IPS-NIHi7 (cell line): Measurements from ENCODE around the gene CDX1.

Experiments
- DNase-seq: peaks from one replicate; pipeline ENCODE4 v3.0.0; 2012; ENCODE audit warnings: mixed read lengths; ENCODE audit errors: extremely low spot score

The CDX1 gene

GRCh38 chr5:150146862-150147601, 19.5 kb upstream of the CDX1 start:
- no peak for DNase-seq

- no peak for DNase-seq
Observed at GRCh38 chr5:150147670-150148069, 18.9 kb upstream of the CDX1 start.

GRCh38 chr5:150148117-150148927, 18.3 kb upstream of the CDX1 start:
- no peak for DNase-seq

- no peak for DNase-seq
Observed at GRCh38 chr5:150149618-150150017, 17.0 kb upstream of the CDX1 start.

- no peak for DNase-seq
Observed at GRCh38 chr5:150152636-150153462, 13.7 kb upstream of the CDX1 start.

GRCh38 chr5:150153483-150153882, 13.1 kb upstream of the CDX1 start:
- DNase-seq, result no peak

- DNase-seq, result no peak
Observed at GRCh38 chr5:150153957-150154617, 12.5 kb upstream of the CDX1 start.

- no peak for DNase-seq
Observed at GRCh38 chr5:150154618-150155128, 11.9 kb upstream of the CDX1 start.

- peak; percentile 72 for DNase-seq
Observed at GRCh38 chr5:150155258-150156026, 11.1 kb upstream of the CDX1 start, which contains the start of gene PDGFRB. Gene PDGFRB (minus strand): TSS chr5:150155845. CDS start chr5:150137047, 18,798 bp downstream.

GRCh38 chr5:150156027-150156368, 10.6 kb upstream of the CDX1 start:
- no peak for DNase-seq

GRCh38 chr5:150156540-150156939, 10.0 kb upstream of the CDX1 start:
- no peak for DNase-seq

GRCh38 chr5:150157168-150157567, 9.4 kb upstream of the CDX1 start:
- DNase-seq, result no peak

- DNase-seq, result no peak
Observed at GRCh38 chr5:150158170-150158949, 8.2 kb upstream of the CDX1 start.

- no peak for DNase-seq
Observed at GRCh38 chr5:150159031-150159430, 7.5 kb upstream of the CDX1 start.

- no peak for DNase-seq
Observed at GRCh38 chr5:150159741-150160179, 6.8 kb upstream of the CDX1 start.

- no peak for DNase-seq
Observed at GRCh38 chr5:150160448-150161081, 6.0 kb upstream of the CDX1 start.

- peak; percentile 89 for DNase-seq
Observed at GRCh38 chr5:150161242-150162141, 5.1 kb upstream of the CDX1 start.

- DNase-seq, result no peak
Observed at GRCh38 chr5:150162142-150162513, 4.5 kb upstream of the CDX1 start.
